GM23338 (cell line): ENCODE results near the gene H1-8. TPM values are rescaled to one million over a fixed set of nuclear protein-coding genes. Genes with fewer than 3 reads are reported as not detected.

Experiments used
- ATAC-seq: fragments of 200-7000 bp; cut with Tn5 transposase; 3 replicates; pipeline ENCODE4 v1.9.1; 2020
- DNase-seq: peaks from one replicate; pipeline ENCODE4 v3.0.0-alpha.2; 2015; ENCODE audit warnings: low spot score
- H2AFZ ChIP-seq: fragments of 200-600 bp; sonication (generic); 2 replicates; pipeline ENCODE4 v1.8.0; 2016; ENCODE audit warnings: antibody characterized with exemption, mild to moderate bottlenecking, moderate library complexity
- H3F3A ChIP-seq: fragments of 200-600 bp; sonication (generic); replicated peaks from 2 replicates; pipeline ENCODE4 v1.8.0; 2017; ENCODE audit warnings: antibody characterized with exemption, mixed run types, low read depth
- H3K27ac ChIP-seq: fragments of 200-600 bp; sonication (generic); 2 replicates; pipeline ENCODE4 v1.6.1; 2016; ENCODE audit warnings: low read depth
- H3K27me3 ChIP-seq: fragments of 200-600 bp; sonication (generic); 2 replicates; pipeline ENCODE4 v1.8.0; 2016; ENCODE audit warnings: mild to moderate bottlenecking, mixed run types, moderate library complexity; ENCODE audit not compliant: insufficient read depth
- H3K36me3 ChIP-seq: fragments of 200-600 bp; sonication (generic); 2 replicates; pipeline ENCODE4 v1.8.0; 2016; ENCODE audit warnings: mild to moderate bottlenecking; ENCODE audit not compliant: insufficient read depth
- H3K4me1 ChIP-seq: fragments of 200-600 bp; sonication (generic); 2 replicates; pipeline ENCODE4 v1.8.0; 2016; ENCODE audit warnings: mild to moderate bottlenecking, moderate library complexity; ENCODE audit not compliant: insufficient read depth
- H3K4me2 ChIP-seq: fragments of 200-600 bp; sonication (generic); 2 replicates; pipeline ENCODE4 v1.7.1; 2017; ENCODE audit warnings: mixed run types
- H3K4me3 ChIP-seq: fragments of 200-600 bp; sonication (generic); 2 replicates; pipeline ENCODE4 v1.6.1; 2016; ENCODE audit warnings: mixed run types
- H3K79me2 ChIP-seq: fragments of 200-600 bp; sonication (generic); replicated peaks from 2 replicates; pipeline ENCODE4 v1.8.0; 2017; ENCODE audit warnings: mild to moderate bottlenecking; ENCODE audit not compliant: insufficient read depth
- H3K9me2 ChIP-seq: fragments of 200-600 bp; sonication (generic); 2 replicates; pipeline ENCODE4 v1.8.0; 2017; ENCODE audit not compliant: insufficient read depth
- H4K20me1 ChIP-seq: fragments of 200-600 bp; sonication (generic); replicated peaks from 2 replicates; pipeline ENCODE4 v1.8.0; 2017; ENCODE audit warnings: mild to moderate bottlenecking; ENCODE audit not compliant: insufficient read depth
- H3K27ac Mint-ChIP-seq: 2 replicates; pipeline ENCODE4 v1.8.0; 2020; ENCODE audit warnings: inconsistent platforms, mild to moderate bottlenecking, moderate library complexity, mixed read lengths
- H3K27me3 Mint-ChIP-seq: 3 replicates; pipeline ENCODE4 v1.8.0; 2022; ENCODE audit warnings: low read depth, mild to moderate bottlenecking, moderate library complexity, mixed read lengths, inconsistent platforms; ENCODE audit not compliant: insufficient read depth, poor library complexity
- H3K36me3 Mint-ChIP-seq: 3 replicates; pipeline ENCODE4 v1.8.0; 2021; ENCODE audit warnings: low read depth, mild to moderate bottlenecking, inconsistent platforms, moderate library complexity, mixed read lengths
- H3K4me1 Mint-ChIP-seq: 3 replicates; pipeline ENCODE4 v1.8.0; 2020; ENCODE audit warnings: mild to moderate bottlenecking, inconsistent platforms, mixed read lengths
- H3K4me3 Mint-ChIP-seq: 3 replicates; pipeline ENCODE4 v1.8.0; 2021; ENCODE audit warnings: moderate library complexity, mild to moderate bottlenecking, inconsistent platforms, mixed read lengths
- H3K9me3 Mint-ChIP-seq: 3 replicates; pipeline ENCODE4 v1.8.0; 2020; ENCODE audit warnings: moderate library complexity, mild to moderate bottlenecking, inconsistent platforms, mixed read lengths
- CREB1 ChIP-seq: fragments of 250-450 bp; sonication (Bioruptor Pico); IDR thresholded peaks from 2 replicates; pipeline ENCODE4 v1.5.0; 2020; ENCODE audit warnings: low read depth, mild to moderate bottlenecking, moderate library complexity
- EZH2 ChIP-seq: fragments of 200-600 bp; sonication (generic); IDR thresholded peaks from one replicate; pipeline ENCODE4 v1.8.0; 2017; ENCODE audit warnings: antibody characterized with exemption, mild to moderate bottlenecking, low read depth; ENCODE audit not compliant: unreplicated experiment
- EZH2phosphoT487 ChIP-seq: fragments of 200-600 bp; sonication (generic); IDR thresholded peaks from one replicate; pipeline ENCODE4 v1.8.1; 2018; ENCODE audit warnings: antibody characterized with exemption; ENCODE audit not compliant: unreplicated experiment
- JUNB ChIP-seq: IDR thresholded peaks from one replicate; pipeline ENCODE4 v1.6.1; 2016; ENCODE audit warnings: antibody characterized with exemption; ENCODE audit not compliant: unreplicated experiment
- NANOG ChIP-seq: IDR thresholded peaks from 2 replicates; pipeline ENCODE4 v1.6.1; 2016; ENCODE audit warnings: antibody characterized with exemption, borderline replicate concordance
- POLR2AphosphoS5 ChIP-seq: IDR thresholded peaks from 2 replicates; pipeline ENCODE4 v1.6.1; 2016; ENCODE audit warnings: antibody characterized with exemption, low read depth
- REST ChIP-seq: IDR thresholded peaks from one replicate; pipeline ENCODE4 v1.6.1; 2018; ENCODE audit warnings: antibody characterized with exemption; ENCODE audit not compliant: unreplicated experiment
- STAT1 ChIP-seq: IDR thresholded peaks from one replicate; pipeline ENCODE4 v1.6.1; 2016; ENCODE audit warnings: antibody characterized with exemption; ENCODE audit not compliant: unreplicated experiment
- ZNF114 ChIP-seq: fragments of 250-450 bp; sonication (Bioruptor Pico); IDR thresholded peaks from 2 replicates; pipeline ENCODE4 v1.5.0; 2020; ENCODE audit warnings: mild to moderate bottlenecking, moderate library complexity
- ZNF331 ChIP-seq: fragments of 250-450 bp; sonication (Bioruptor Pico); IDR thresholded peaks from 2 replicates; pipeline ENCODE4 v1.5.0; 2020; ENCODE audit warnings: low read depth, mild to moderate bottlenecking, moderate library complexity
- ZNF462 ChIP-seq: fragments of 250-450 bp; sonication (Bioruptor Pico); IDR thresholded peaks from 2 replicates; pipeline ENCODE4 v1.5.0; 2020; ENCODE audit warnings: mild to moderate bottlenecking, moderate library complexity
- polyA plus RNA-seq: library from polyadenylated mRNA; unstranded; fragments of >200 nt; fragmentation: Nextera tagmentation; extraction: Ambion mirVana; gene quantifications from 2 replicates; pipeline ENCODE4 v1.2.1, GENCODE V29; 2016
- total RNA-seq: library from RNA; depleted of rRNA; stranded (reverse); fragments of >200 nt; shearing (Covaris generic); gene quantifications from 2 replicates; pipeline ENCODE4 v1.2.3, GENCODE V29; 2014
- TF ChIP-seq, protein P1 (sequence below), 2 experiments: fragments of 200-600 bp in 1 of 2; sonication (generic) in 1 of 2; conservative IDR thresholded peaks; 2 replicates each; pipeline versions ENCODE4 v1.5.1 to v1.6.1; 2016 to 2017; ENCODE audit warnings: antibody characterized with exemption in 2 of 2, low read depth in 2 of 2, mild to moderate bottlenecking in 2 of 2, moderate library complexity in 1 of 2
- TF ChIP-seq, protein P2 (sequence below): IDR thresholded peaks from 2 replicates; pipeline ENCODE4 v1.6.1; 2016; ENCODE audit warnings: antibody characterized with exemption

H1-8 gene
- total and polyA plus RNA-seq, 2 experiments from 2014 or later: not detected

DNA sequence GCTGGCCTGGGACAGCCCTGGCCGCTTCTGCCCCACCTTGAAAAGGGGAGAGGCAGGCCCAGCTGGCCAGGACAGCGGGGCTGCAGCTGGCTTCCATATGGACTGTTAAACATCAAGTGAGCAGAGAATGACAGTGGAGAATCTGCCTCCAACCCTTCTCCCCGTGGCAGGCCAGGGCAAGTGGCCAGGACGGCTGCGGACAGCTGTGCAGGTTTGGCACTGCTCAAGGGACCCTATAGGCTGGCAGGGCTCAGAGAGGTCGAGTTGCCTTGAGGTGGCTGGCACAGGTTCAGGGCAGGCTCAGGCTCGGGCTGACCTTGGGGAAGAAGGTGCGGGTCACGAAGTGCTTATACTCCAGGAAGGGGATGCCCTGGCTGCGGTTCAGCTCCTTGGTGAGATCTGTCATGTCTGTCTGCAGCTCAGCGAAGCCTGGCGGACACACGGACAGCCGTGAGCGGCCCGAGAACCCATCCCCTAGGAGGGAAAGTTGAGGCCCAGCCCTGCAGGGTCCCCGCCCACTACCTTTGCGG, 24.3 kb downstream of the H1-8 start:
- Histone ChIP-seq H3K27me3 (no peaks in the 10 kb centered on the region), H3K4me1 (no peaks in the 10 kb centered on the region), H3K27ac (no peak overlapping the region), H3K4me2 (no peak overlapping the region), H2AFZ (no peak overlapping the region), H3K36me3 (no peaks in the 10 kb centered on the region), H3K79me2 (no peaks in the 10 kb centered on the region), H3K4me3 (no peak overlapping the region), H3F3A (no peaks in the 10 kb centered on the region), H4K20me1 (no peaks in the 10 kb centered on the region), H3K9me2 (no peaks in the 10 kb centered on the region)
- H3K4me3 Mint-ChIP-seq: no peak overlapping the region
- H3K4me1 Mint-ChIP-seq: no peaks in the 10 kb centered on the region; the same call in 2 of the 3 replicates
- H3K36me3 Mint-ChIP-seq: peaks cover 2% of the 10 kb centered on the region; the same call in 1 of the 3 replicates
- ATAC-seq (no peak), DNase-seq (no peak)
- peaks cover 7% of the 10 kb centered on the region for H3K27me3 Mint-ChIP-seq
- H3K27ac Mint-ChIP-seq: no peak overlapping the region
- TF ChIP-seq ZNF331 (CRISPR knock-in tag): no peak
- no peak for TF ChIP-seq ZNF462 (CRISPR knock-in tag)
- no peak for TF ChIP-seq POLR2AphosphoS5
- no peak for TF ChIP-seq EZH2
- no peak for TF ChIP-seq EZH2phosphoT487
- no peak for TF ChIP-seq JUNB
- TF ChIP-seq ZNF114 (CRISPR knock-in tag): no peak
- TF ChIP-seq STAT1: no peak
- TF ChIP-seq REST: no peak
- TF ChIP-seq, protein P1, sequence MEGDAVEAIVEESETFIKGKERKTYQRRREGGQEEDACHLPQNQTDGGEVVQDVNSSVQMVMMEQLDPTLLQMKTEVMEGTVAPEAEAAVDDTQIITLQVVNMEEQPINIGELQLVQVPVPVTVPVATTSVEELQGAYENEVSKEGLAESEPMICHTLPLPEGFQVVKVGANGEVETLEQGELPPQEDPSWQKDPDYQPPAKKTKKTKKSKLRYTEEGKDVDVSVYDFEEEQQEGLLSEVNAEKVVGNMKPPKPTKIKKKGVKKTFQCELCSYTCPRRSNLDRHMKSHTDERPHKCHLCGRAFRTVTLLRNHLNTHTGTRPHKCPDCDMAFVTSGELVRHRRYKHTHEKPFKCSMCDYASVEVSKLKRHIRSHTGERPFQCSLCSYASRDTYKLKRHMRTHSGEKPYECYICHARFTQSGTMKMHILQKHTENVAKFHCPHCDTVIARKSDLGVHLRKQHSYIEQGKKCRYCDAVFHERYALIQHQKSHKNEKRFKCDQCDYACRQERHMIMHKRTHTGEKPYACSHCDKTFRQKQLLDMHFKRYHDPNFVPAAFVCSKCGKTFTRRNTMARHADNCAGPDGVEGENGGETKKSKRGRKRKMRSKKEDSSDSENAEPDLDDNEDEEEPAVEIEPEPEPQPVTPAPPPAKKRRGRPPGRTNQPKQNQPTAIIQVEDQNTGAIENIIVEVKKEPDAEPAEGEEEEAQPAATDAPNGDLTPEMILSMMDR (conservative IDR thresholded peaks at IDR 0.05; ENCODE audit: low read depth in 2 of 2): no peak
- no peak for TF ChIP-seq NANOG
- TF ChIP-seq, protein P2, sequence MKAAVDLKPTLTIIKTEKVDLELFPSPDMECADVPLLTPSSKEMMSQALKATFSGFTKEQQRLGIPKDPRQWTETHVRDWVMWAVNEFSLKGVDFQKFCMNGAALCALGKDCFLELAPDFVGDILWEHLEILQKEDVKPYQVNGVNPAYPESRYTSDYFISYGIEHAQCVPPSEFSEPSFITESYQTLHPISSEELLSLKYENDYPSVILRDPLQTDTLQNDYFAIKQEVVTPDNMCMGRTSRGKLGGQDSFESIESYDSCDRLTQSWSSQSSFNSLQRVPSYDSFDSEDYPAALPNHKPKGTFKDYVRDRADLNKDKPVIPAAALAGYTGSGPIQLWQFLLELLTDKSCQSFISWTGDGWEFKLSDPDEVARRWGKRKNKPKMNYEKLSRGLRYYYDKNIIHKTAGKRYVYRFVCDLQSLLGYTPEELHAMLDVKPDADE: no peak
- TF ChIP-seq CREB1 (CRISPR knock-in tag): no peak
- no peaks in the 10 kb centered on the region for H3K9me3 Mint-ChIP-seq
